GM12875 (cell line): ENCODE data around the gene ARID1B.

ENCODE experiments used
- H3K4me3 ChIP-seq: one replicate; pipeline ENCODE4 v1.5.1; 2011; ENCODE audit warnings: low read depth, low read length, control low read depth
- CTCF ChIP-seq: IDR thresholded peaks from 2 replicates; pipeline ENCODE4 v1.5.1; 2011; ENCODE audit warnings: low read depth, mild to moderate bottlenecking, control low read depth, inconsistent platforms, low read length, moderate library complexity, borderline replicate concordance; ENCODE audit not compliant: insufficient read depth

ARID1B gene

GRCh38 chr6:157029980-157030690, 253.0 kb downstream of the ARID1B start:
- TF ChIP-seq CTCF = no peak
- H3K4me3 ChIP-seq = no peak overlapping the region

- TF ChIP-seq CTCF = no peak
- H3K4me3 ChIP-seq = no peak overlapping the region
Observed at GRCh38 chr6:157030755-157031154, 253.6 kb downstream of the ARID1B start.

GRCh38 chr6:157032923-157033322, 255.7 kb downstream of the ARID1B start:
- TF ChIP-seq CTCF = no peak
- H3K4me3 ChIP-seq = no peak overlapping the region

GRCh38 chr6:157033428-157034140, 256.4 kb downstream of the ARID1B start:
- TF ChIP-seq CTCF = no peak

GRCh38 chr6:157034436-157035230, 257.5 kb downstream of the ARID1B start:
- peak; percentile 42; the same call in 1 of the 2 replicates for TF ChIP-seq CTCF
- no peak overlapping the region for H3K4me3 ChIP-seq

More at GRCh38 chr6:157033428-157034140, 256.4 kb downstream of the ARID1B start:
- no peak overlapping the region for H3K4me3 ChIP-seq

- TF ChIP-seq CTCF = no peak
- H3K4me3 ChIP-seq = no peak overlapping the region
Observed at GRCh38 chr6:157035546-157035945, 258.4 kb downstream of the ARID1B start.
